ENCODE results near the gene TUG1.

The TUG1 gene

GRCh38 chr22:30948930-30949342 is 20.1 kb upstream of the TUG1 start:
- DNase-seq, result no peak

- DNase-seq, result no peak
These were observed 19.0 kb upstream of the TUG1 start for GRCh38 chr22:30949934-30950660.

- no peak for DNase-seq
These were observed 15.9 kb upstream of the TUG1 start for GRCh38 chr22:30953206-30953605.

GRCh38 chr22:30955153-30955552 is 13.9 kb upstream of the TUG1 start:
- DNase-seq, result no peak

GRCh38 chr22:30964858-30965257 is 4.2 kb upstream of the TUG1 start:
- no peak for DNase-seq

GRCh38 chr22:30968015-30968923 is 796 bp upstream of the TUG1 start, which contains the start of gene MORC2:
MORC2 (minus strand) TSS chr22:30968774; CDS start chr22:30967889, 885 bp downstream.
- DNase-seq, result no peak

GRCh38 chr22:30969532-30970355 is 679 bp downstream of the TUG1 start:
- DNase-seq, result peak; percentile 53

GRCh38 chr22:30970356-30970746 is 1.3 kb downstream of the TUG1 start:
- DNase-seq, result no peak

- DNase-seq, result no peak
These were observed 9.4 kb downstream of the TUG1 start for GRCh38 chr22:30978304-30978962.

- no peak for DNase-seq
These were observed 10.9 kb downstream of the TUG1 start for GRCh38 chr22:30979932-30980331.

GRCh38 chr22:30982512-30982911 is 13.4 kb downstream of the TUG1 start:
- no peak for DNase-seq

GRCh38 chr22:30984317-30984716 is 15.3 kb downstream of the TUG1 start:
- DNase-seq, result no peak

- no peak for DNase-seq
These were observed 16.6 kb downstream of the TUG1 start for GRCh38 chr22:30985561-30986208.

- no peak for DNase-seq
These were observed 20.4 kb downstream of the TUG1 start for GRCh38 chr22:30989474-30989873.

GRCh38 chr22:30990690-30991089 is 21.6 kb downstream of the TUG1 start:
- DNase-seq, result no peak

- DNase-seq, result no peak
These were observed 23.5 kb downstream of the TUG1 start for GRCh38 chr22:30992565-30992964.

GRCh38 chr22:30994960-30995359 is 25.9 kb downstream of the TUG1 start:
- DNase-seq, result no peak

- DNase-seq, result no peak
These were observed 27.4 kb downstream of the TUG1 start for GRCh38 chr22:30996462-30996861.

GRCh38 chr22:30998329-30998728 is 29.3 kb downstream of the TUG1 start:
- no peak for DNase-seq

GRCh38 chr22:31001124-31001770 is 32.2 kb downstream of the TUG1 start:
- no peak for DNase-seq

- no peak for DNase-seq
These were observed 36.5 kb downstream of the TUG1 start for GRCh38 chr22:31005535-31005934.

Data from amniotic stem cell (primary cell).